ENCODE results near the gene GOLGA6L1.
"Not testable (repeated sequence)": the region's sequence is repeated elsewhere in the genome, so short reads cannot be mapped to it uniquely, and the experiment has no call there.

The GOLGA6L1 gene

DNA sequence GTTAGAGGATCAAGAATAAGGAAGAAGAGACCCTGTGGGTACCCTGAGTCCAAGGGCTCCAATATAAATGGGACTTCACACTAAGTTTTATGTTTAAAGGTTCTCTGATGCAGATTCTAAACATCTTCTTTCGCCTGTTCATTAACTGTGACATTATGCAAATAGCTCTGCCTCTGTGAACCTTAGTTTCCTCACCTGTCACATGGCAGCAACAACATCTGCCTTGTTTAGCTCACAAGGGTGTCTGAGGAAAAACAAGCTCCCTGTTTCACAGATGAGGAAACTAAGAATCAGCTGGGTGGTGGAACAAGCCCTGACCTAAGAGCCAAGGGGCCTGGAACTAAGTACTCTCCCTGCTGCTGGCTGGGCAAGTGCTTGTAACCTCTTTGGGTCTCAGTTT, 40.8 kb downstream of the GOLGA6L1 start:
- no peaks in the 10 kb centered on the region for H3K36me3 ChIP-seq (ENCODE audit: control insufficient read depth, insufficient read depth, low read length)
- no peak for DNase-seq (ENCODE audit: extremely low read depth, insufficient read length)
- H3K27me3 ChIP-seq (replicated peaks; ENCODE audit: control insufficient read depth, insufficient read depth, low read length), result no peaks in the 10 kb centered on the region
- no peak overlapping the region for H3K4me3 ChIP-seq (replicated peaks; ENCODE audit: low read depth, low read length)
- TF ChIP-seq, protein P1, sequence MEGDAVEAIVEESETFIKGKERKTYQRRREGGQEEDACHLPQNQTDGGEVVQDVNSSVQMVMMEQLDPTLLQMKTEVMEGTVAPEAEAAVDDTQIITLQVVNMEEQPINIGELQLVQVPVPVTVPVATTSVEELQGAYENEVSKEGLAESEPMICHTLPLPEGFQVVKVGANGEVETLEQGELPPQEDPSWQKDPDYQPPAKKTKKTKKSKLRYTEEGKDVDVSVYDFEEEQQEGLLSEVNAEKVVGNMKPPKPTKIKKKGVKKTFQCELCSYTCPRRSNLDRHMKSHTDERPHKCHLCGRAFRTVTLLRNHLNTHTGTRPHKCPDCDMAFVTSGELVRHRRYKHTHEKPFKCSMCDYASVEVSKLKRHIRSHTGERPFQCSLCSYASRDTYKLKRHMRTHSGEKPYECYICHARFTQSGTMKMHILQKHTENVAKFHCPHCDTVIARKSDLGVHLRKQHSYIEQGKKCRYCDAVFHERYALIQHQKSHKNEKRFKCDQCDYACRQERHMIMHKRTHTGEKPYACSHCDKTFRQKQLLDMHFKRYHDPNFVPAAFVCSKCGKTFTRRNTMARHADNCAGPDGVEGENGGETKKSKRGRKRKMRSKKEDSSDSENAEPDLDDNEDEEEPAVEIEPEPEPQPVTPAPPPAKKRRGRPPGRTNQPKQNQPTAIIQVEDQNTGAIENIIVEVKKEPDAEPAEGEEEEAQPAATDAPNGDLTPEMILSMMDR (IDR thresholded peaks at IDR 0.05; ENCODE audit: insufficient read depth, low read length, poor library complexity, severe bottlenecking), result no peak

DNA sequence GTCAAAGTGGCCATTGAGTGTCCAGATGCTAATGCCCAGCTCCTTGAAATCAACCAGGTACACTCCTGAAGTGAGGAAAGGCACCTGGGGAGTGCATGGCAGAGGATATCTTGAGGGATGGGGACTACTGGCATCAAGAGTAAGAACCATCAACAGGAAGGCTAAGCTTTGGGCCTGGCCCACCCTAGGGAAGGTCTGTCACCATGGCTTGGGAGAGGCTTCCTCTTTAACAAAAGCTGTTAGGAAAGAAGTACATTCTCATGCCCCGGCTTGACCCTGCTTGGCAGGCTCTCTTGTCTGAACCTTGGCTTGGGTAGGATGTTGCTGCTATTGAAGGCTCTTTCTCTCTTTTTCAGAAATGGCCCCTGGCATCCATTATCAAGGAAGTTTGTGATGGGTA, 53.5 kb downstream of the GOLGA6L1 start:
- H3K4me3 ChIP-seq (replicated peaks; ENCODE audit: low read depth, low read length), result no peak overlapping the region
- TF ChIP-seq, protein P1 (IDR thresholded peaks at IDR 0.05; ENCODE audit: insufficient read depth, low read length, poor library complexity, severe bottlenecking), result no peak
- H3K27me3 ChIP-seq (replicated peaks; ENCODE audit: control insufficient read depth, insufficient read depth, low read length), result no peaks in the 10 kb centered on the region
- no peak for DNase-seq (ENCODE audit: extremely low read depth, insufficient read length)
- H3K36me3 ChIP-seq (ENCODE audit: control insufficient read depth, insufficient read depth, low read length), result no peaks in the 10 kb centered on the region

GRCh38 chr15:23081996-23082737, 54.5 kb downstream of the GOLGA6L1 start:
- not testable (repeated sequence) for DNase-seq (ENCODE audit: extremely low read depth, insufficient read length); H3K36me3 ChIP-seq (ENCODE audit: control insufficient read depth, insufficient read depth, low read length); H3K27me3 ChIP-seq (replicated peaks; ENCODE audit: control insufficient read depth, insufficient read depth, low read length); H3K4me3 ChIP-seq (replicated peaks; ENCODE audit: low read depth, low read length)

DNA sequence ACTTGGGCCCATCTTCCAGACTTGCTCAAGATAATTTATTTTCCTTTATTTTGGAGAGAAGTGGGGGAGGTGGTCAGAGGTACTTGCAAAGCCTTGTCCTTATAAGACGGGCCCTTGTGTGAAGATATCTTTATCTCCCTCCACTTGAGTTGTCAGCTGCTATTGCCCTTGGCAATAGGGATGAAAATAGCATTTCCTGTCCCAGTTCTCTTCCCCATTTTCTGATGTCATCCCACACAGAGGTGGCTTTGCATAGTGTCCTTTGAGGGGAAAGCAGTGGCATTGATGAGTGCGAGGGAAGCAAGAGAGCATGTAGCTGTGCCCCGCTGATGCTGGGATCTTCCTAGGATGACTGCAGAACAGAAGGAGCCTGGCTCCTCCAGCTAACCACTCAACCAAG, 55.4 kb downstream of the GOLGA6L1 start:
- no peak for DNase-seq (ENCODE audit: extremely low read depth, insufficient read length)
- Histone ChIP-seq H3K4me3 (replicated peaks; ENCODE audit: low read depth, low read length) (no peak overlapping the region), H3K36me3 (ENCODE audit: control insufficient read depth, insufficient read depth, low read length) (no peaks in the 10 kb centered on the region), H3K27me3 (replicated peaks; ENCODE audit: control insufficient read depth, insufficient read depth, low read length) (no peaks in the 10 kb centered on the region)
- TF ChIP-seq, protein P1 (IDR thresholded peaks at IDR 0.05; ENCODE audit: insufficient read depth, low read length, poor library complexity, severe bottlenecking), result no peak

- no peaks in the 10 kb centered on the region for H3K36me3 ChIP-seq (ENCODE audit: control insufficient read depth, insufficient read depth, low read length)
- H3K27me3 ChIP-seq (replicated peaks; ENCODE audit: control insufficient read depth, insufficient read depth, low read length), result no peaks in the 10 kb centered on the region
- H3K4me3 ChIP-seq (replicated peaks; ENCODE audit: low read depth, low read length), result no peak overlapping the region
- TF ChIP-seq, protein P1 (IDR thresholded peaks at IDR 0.05; ENCODE audit: insufficient read depth, low read length, poor library complexity, severe bottlenecking), result no peak
- DNase-seq (ENCODE audit: extremely low read depth, insufficient read length), result no peak
These were observed 56.9 kb downstream of the GOLGA6L1 start for GRCh38 chr15:23079766-23080165.
